Panc1 (cell line): ENCODE data around the gene CYTH3. TPM values are rescaled to one million over a fixed set of nuclear protein-coding genes. Genes with fewer than 3 reads are reported as not detected.

Experiments
- ATAC-seq: fragments of 200-7000 bp; cut with Tn5 transposase; 2 replicates; pipeline ENCODE4 v1.9.1; 2020; ENCODE audit warnings: mild to moderate bottlenecking, moderate library complexity
- BruUV-seq: library from RNA; stranded (reverse); fragments of 400-500 nt; replicated peaks from 2 replicates; lab custom pipeline; 2021; lab: Mats Ljungman, UMichigan
- CTCF ChIA-PET: fragments of 300-600 bp; sonication (Branson Sonifier 250); formaldehyde crosslinking; loops from one replicate; lab custom pipeline; 2022; ENCODE audit warnings: antibody characterized with exemption; lab: Charles Lee
- POLR2A ChIA-PET: fragments of 300-600 bp; sonication (Branson Sonifier 250); formaldehyde crosslinking; loops from one replicate; lab custom pipeline; 2022; ENCODE audit warnings: antibody characterized with exemption; lab: Charles Lee
- DNase-seq: peaks from one replicate; pipeline ENCODE4 v3.0.0-alpha.2; 2010; ENCODE audit warnings: low read depth, low spot score
- H3K27ac ChIP-seq: 2 replicates; pipeline ENCODE4 v1.5.1; 2011; ENCODE audit warnings: mild to moderate bottlenecking, low read length, inconsistent platforms
- H3K27me3 ChIP-seq: fragments of 200-500 bp; sonication (Bioruptor generic); 2 replicates; pipeline ENCODE4 v1.6.0; 2014; ENCODE audit warnings: low read length, inconsistent platforms; ENCODE audit not compliant: control insufficient read depth, insufficient read depth
- H3K36me3 ChIP-seq: fragments of 200-500 bp; sonication (Bioruptor generic); 2 replicates; pipeline ENCODE4 v1.5.1; 2014; ENCODE audit warnings: inconsistent platforms, mild to moderate bottlenecking, low read length, moderate library complexity; ENCODE audit not compliant: control insufficient read depth, insufficient read depth
- H3K4me1 ChIP-seq: 2 replicates; pipeline ENCODE4 v1.5.1; 2011; ENCODE audit warnings: inconsistent platforms, mild to moderate bottlenecking, low read length, moderate library complexity; ENCODE audit not compliant: control insufficient read depth, insufficient read depth
- H3K4me3 ChIP-seq, 2 experiments: 2 replicates each; pipeline ENCODE4 v1.5.1; 2011 to 2012; ENCODE audit warnings: low read depth in 2 of 2, low read length in 2 of 2, mild to moderate bottlenecking in 2 of 2, inconsistent platforms in 1 of 2, moderate library complexity in 1 of 2
- H3K9me3 ChIP-seq: fragments of 200-500 bp; sonication (Bioruptor generic); 2 replicates; pipeline ENCODE4 v1.5.1; 2014; ENCODE audit warnings: low read depth, mild to moderate bottlenecking, inconsistent platforms, low read length, moderate library complexity; ENCODE audit not compliant: control insufficient read depth, insufficient read depth
- CTCF ChIP-seq: fragments of 450-650 bp; IDR thresholded peaks from 2 replicates; pipeline ENCODE4 v1.5.1; 2017; ENCODE audit warnings: mild to moderate bottlenecking
- POLR2AphosphoS5 ChIP-seq: IDR thresholded peaks from 2 replicates; pipeline ENCODE4 v1.6.1; 2012; ENCODE audit warnings: mild to moderate bottlenecking, low read depth, low read length, moderate library complexity
- REST ChIP-seq, 2 experiments: IDR thresholded peaks; 2 replicates each; pipeline ENCODE4 v1.6.1; 2011 to 2012; ENCODE audit warnings: low read depth in 2 of 2, control low read depth in 1 of 2, low read length in 1 of 2, mild to moderate bottlenecking in 1 of 2, moderate library complexity in 1 of 2; ENCODE audit not compliant: insufficient read depth in 1 of 2
- SIN3A ChIP-seq: IDR thresholded peaks from 2 replicates; pipeline ENCODE4 v1.6.1; 2012; ENCODE audit warnings: low read depth, mild to moderate bottlenecking, low read length, moderate library complexity, borderline replicate concordance; ENCODE audit not compliant: insufficient read depth
- TCF7L2 ChIP-seq: IDR thresholded peaks from 2 replicates; pipeline ENCODE4 v1.6.1; 2011; ENCODE audit warnings: mild to moderate bottlenecking, low read depth, low read length, inconsistent platforms
- in situ Hi-C: cut with HindIII; loops from 2 replicates; pipeline ENCODE4 v1.10.0; 2016; ENCODE audit warnings: low sequenced_read_pairs, low pct_unique_long_range_greater_than_20kb
- intact Hi-C: fragments of 100-400 bp; cut with micrococcal nuclease; formaldehyde crosslinking; loops from one replicate; pipeline ENCODE4 v1.10.0; 2022; ENCODE audit not compliant: unreplicated experiment
- total RNA-seq: library from RNA; stranded (reverse); gene quantifications from one replicate; pipeline ENCODE4 v1.2.1, GENCODE V29; 2021; ENCODE audit not compliant: unreplicated experiment

The CYTH3 gene
- total RNA-seq, 1 experiment from 2014 or later = 35.5 TPM

GRCh38 chr7:6279341-6279740, 6.9 kb upstream of the CYTH3 start:
- Histone ChIP-seq H3K27me3 (no peaks in the 10 kb centered on the region), H3K27ac (no peak overlapping the region), H3K4me1 (peaks cover 8% of the 10 kb centered on the region), H3K4me3 (no peak overlapping the region), H3K9me3 (no peaks in the 10 kb centered on the region), H3K36me3 (no peaks in the 10 kb centered on the region)
- in situ Hi-C loops (no loop called here), intact Hi-C loops (no loop called here)
- ATAC-seq (no peak), DNase-seq (no peak)
- no peak for TF ChIP-seq REST (IDR thresholded peaks at IDR 0.05; ENCODE audit: insufficient read depth in 1 of 2, low read depth in 2 of 2, low read length in 1 of 2)
- TF ChIP-seq TCF7L2 = no peak
- no peak for TF ChIP-seq CTCF
- no peak for TF ChIP-seq SIN3A
- TF ChIP-seq POLR2AphosphoS5 = no peak
- POLR2A ChIA-PET = no interaction called here
- no TSS peak for BruUV-seq
- CTCF ChIA-PET = no interaction called here

- Histone ChIP-seq H3K4me1 (peaks cover 8% of the 10 kb centered on the region; the same call in 1 of the 2 replicates), H3K27ac (no peak overlapping the region), H3K27me3 (no peaks in the 10 kb centered on the region), H3K36me3 (no peaks in the 10 kb centered on the region), H3K4me3 (no peak overlapping the region), H3K9me3 (no peaks in the 10 kb centered on the region)
- no peak for TF ChIP-seq POLR2AphosphoS5
- TF ChIP-seq TCF7L2 = no peak
- no peak for TF ChIP-seq REST (IDR thresholded peaks at IDR 0.05; ENCODE audit: insufficient read depth in 1 of 2, low read depth in 2 of 2, low read length in 1 of 2)
- no peak for TF ChIP-seq SIN3A
- TF ChIP-seq CTCF = no peak
- in situ Hi-C loops (no loop called here), intact Hi-C loops (no loop called here)
- ChIA-PET POLR2A (no interaction called here), CTCF (no interaction called here)
- ATAC-seq (no peak), DNase-seq (no peak)
- BruUV-seq = no TSS peak
These were observed 6.4 kb upstream of the CYTH3 start for GRCh38 chr7:6278749-6279310.
